GOT3 (cell line): ENCODE measurements around the gene UBAC2.

ENCODE experiments used
- DNase-seq: peaks from one replicate; lab custom pipeline; 2025; ENCODE audit warnings: mixed read lengths; lab: John Stamatoyannopoulos, UW

Gene UBAC2

GRCh38 chr13:99200432-99201167, at the start of gene UBAC2:
UBAC2 (plus strand) TSS chr13:99200854; CDS start chr13:99200909, 55 bp downstream.
- peak; percentile 88 for DNase-seq

- DNase-seq: no peak
Observed at GRCh38 chr13:99151516-99151915, 49.1 kb upstream of the UBAC2 start.

GRCh38 chr13:99153219-99153618, 47.4 kb upstream of the UBAC2 start:
- no peak for DNase-seq

- DNase-seq: no peak
Observed at GRCh38 chr13:99154064-99154463, 46.6 kb upstream of the UBAC2 start.

- no peak for DNase-seq
Observed at GRCh38 chr13:99155821-99156220, 44.8 kb upstream of the UBAC2 start.

- no peak for DNase-seq
Observed at GRCh38 chr13:99157046-99157445, 43.6 kb upstream of the UBAC2 start.

- no peak for DNase-seq
Observed at GRCh38 chr13:99158846-99159245, 41.8 kb upstream of the UBAC2 start.

- DNase-seq: no peak
Observed at GRCh38 chr13:99159331-99160061, 41.2 kb upstream of the UBAC2 start.

- no peak for DNase-seq
Observed at GRCh38 chr13:99160415-99160814, 40.2 kb upstream of the UBAC2 start.

- no peak for DNase-seq
Observed at GRCh38 chr13:99161512-99161911, 39.1 kb upstream of the UBAC2 start.

- no peak for DNase-seq
Observed at GRCh38 chr13:99162567-99163361, 37.9 kb upstream of the UBAC2 start.

- no peak for DNase-seq
Observed at GRCh38 chr13:99164226-99164625, 36.4 kb upstream of the UBAC2 start.

GRCh38 chr13:99165753-99166587, 34.7 kb upstream of the UBAC2 start:
- no peak for DNase-seq

- no peak for DNase-seq
Observed at GRCh38 chr13:99172951-99173350, 27.7 kb upstream of the UBAC2 start.

- no peak for DNase-seq
Observed at GRCh38 chr13:99173606-99174005, 27.0 kb upstream of the UBAC2 start.

- DNase-seq: no peak
Observed at GRCh38 chr13:99174533-99175100, 26.0 kb upstream of the UBAC2 start.

GRCh38 chr13:99176309-99177276, 24.1 kb upstream of the UBAC2 start:
- peak; percentile 19 for DNase-seq

GRCh38 chr13:99178636-99179035, 22.0 kb upstream of the UBAC2 start:
- no peak for DNase-seq

GRCh38 chr13:99179460-99179859, 21.2 kb upstream of the UBAC2 start:
- no peak for DNase-seq

- no peak for DNase-seq
Observed at GRCh38 chr13:99182439-99182838, 18.2 kb upstream of the UBAC2 start.
